Stimulated activated CD8-positive, alpha-beta memory T cell treated with anti-CD3 and anti-CD28 coated beads, Interleukin-12 subunit alpha, Interleukin-12 subunit beta, amount 100 ng/mL, for 24 hours (primary cell): ENCODE data around the gene DSN1.
"Not testable (repeated sequence)": the region's sequence is repeated elsewhere in the genome, so short reads cannot be mapped to it uniquely, and the experiment has no call there.

Experiments used
- DNase-seq: peaks from one replicate; pipeline ENCODE4 v3.0.0-alpha.2; 2020; ENCODE audit errors: extremely low read depth

DSN1 gene, protein sequence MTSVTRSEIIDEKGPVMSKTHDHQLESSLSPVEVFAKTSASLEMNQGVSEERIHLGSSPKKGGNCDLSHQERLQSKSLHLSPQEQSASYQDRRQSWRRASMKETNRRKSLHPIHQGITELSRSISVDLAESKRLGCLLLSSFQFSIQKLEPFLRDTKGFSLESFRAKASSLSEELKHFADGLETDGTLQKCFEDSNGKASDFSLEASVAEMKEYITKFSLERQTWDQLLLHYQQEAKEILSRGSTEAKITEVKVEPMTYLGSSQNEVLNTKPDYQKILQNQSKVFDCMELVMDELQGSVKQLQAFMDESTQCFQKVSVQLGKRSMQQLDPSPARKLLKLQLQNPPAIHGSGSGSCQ

GRCh38 chr20:36773597-36774390 lies at the start of gene DSN1:
Gene DSN1, minus strand, starts transcription at chr20:36773763. Its CDS starts 2,305 bp downstream, at chr20:36771458.
- DNase-seq, result peak; percentile 92

GRCh38 chr20:36823121-36823520 lies 49.6 kb upstream of the DSN1 start:
- DNase-seq, result no peak

- no peak for DNase-seq
These were observed 48.4 kb upstream of the DSN1 start for GRCh38 chr20:36821964-36822437.

- DNase-seq, result no peak
These were observed 47.4 kb upstream of the DSN1 start for GRCh38 chr20:36820928-36821327.

DNA sequence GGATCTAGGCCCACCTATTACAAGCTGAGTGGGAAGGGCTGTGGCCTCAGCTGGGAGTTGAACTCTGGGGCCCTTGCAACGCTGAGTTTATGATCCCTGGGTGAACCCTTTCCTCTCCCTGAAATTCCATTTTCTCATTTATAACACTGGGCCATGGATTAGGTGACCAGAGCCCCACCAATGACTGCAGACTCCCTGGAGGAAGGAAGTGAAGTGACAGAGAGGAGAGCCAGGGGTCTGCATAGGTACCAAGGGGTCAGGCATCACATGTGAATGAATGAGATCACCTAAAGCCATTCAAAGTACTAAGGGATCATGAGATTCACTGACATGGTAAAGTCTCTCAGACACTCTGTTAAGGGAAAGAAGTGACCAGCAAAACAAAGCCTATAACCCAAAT lies 46.5 kb upstream of the DSN1 start:
- DNase-seq, result no peak

- DNase-seq, result no peak
These were observed 46.1 kb upstream of the DSN1 start for GRCh38 chr20:36819659-36820058.

- DNase-seq, result no peak
These were observed 45.3 kb upstream of the DSN1 start for GRCh38 chr20:36818861-36819260.

- DNase-seq, result no peak
These were observed 44.6 kb upstream of the DSN1 start for GRCh38 chr20:36818185-36818584.

DNA sequence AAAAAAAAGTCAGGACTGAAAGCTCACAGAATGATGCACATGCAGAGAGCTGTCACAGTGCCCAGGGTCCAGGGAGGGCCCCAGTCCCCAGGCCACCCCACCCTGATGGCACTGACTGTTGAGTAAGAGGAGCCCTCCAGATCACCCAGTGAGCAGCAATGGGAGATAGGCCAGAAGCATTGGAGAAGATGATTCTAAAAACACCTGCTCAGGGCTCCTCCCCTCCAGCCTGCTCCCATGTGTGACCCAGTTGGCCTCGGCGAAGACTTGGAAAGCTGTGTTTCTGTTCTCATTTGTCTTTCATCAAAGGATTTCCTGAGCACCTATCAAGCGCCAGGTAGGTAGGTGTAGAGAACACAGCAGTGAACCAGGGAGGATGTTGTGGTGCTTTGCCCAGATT lies 43.9 kb upstream of the DSN1 start:
- DNase-seq, result no peak

DNA sequence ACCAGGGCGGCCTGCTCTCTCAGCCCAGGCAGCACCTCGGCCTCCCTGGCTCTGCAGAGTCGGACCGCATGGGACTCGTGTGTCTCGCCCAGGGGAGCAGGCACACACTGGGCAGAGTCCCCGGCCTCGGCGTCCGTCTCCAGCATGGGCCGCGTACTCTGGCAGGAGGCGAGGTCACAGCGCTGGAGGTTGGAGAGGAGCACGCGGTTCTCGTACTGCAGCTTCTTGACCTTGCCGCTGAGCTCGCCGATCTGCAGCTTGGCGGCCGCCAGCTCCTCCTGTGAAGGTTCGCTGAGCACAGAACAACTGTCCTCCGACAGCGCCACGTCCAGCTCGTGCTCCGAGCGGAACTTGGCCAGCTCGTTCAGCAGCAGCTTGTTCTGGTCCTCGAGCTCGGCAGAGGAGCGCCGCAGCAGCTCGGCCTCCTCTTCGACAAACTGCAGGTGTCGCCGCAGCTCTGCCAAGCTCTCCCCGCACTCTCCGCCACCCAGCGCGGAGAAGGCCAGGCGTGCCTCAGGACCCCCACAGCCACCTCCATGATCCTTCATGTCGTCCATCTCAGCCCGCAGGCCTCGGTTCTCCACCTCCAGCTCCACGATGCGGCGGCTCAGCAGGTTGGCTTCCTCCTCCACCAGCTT lies 42.0 kb upstream of the DSN1 start:
- DNase-seq, result no peak

- no peak for DNase-seq
These were observed 39.3 kb upstream of the DSN1 start for GRCh38 chr20:36812594-36813463.

DNA sequence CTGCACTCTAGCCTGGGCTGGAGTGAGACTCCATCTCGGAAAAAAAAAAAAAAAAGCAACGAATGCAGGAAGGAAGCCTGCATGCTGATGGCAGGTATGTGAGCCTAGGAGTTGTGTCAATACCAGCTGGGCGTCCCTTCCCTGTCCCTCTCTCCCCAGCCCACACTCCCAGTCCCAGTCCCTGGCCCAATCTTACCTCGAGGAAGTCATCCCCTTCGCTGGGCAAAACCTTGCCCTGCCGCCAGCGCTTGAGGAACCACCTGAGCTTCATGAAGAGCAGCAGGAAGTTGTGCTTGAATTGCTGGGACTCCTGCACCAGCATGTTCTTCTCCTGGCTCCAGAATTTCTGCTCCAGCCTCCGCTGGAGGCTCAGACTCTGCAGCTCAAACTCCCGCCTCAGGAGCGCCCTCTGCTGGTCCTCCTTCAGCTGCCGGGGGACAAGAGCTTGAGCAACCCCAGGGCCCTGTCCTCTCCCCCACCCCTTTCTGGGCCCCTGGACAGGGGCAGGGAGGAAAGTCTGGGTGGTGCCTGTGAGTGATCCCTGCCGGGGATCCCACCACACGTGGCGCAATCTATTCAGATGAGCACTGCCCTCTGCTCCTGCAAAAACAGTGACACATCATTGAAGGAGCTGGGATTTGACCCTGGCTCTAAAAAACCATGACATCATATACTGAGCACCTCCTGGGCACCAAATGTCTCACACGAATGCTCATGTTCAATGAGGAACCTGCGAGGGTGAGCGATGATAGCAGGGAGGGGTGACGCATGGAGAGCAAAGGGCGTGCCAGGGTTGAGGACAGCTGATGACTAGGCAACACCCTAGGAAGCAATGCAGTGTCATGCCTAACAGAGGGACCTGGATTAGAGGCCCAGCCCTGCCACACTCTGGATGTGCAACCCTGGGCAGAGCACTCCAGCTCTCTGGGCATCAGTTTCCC lies 35.0 kb upstream of the DSN1 start:
- DNase-seq, result peak; percentile 22

GRCh38 chr20:36806049-36806448 lies 32.5 kb upstream of the DSN1 start:
- no peak for DNase-seq

DNA sequence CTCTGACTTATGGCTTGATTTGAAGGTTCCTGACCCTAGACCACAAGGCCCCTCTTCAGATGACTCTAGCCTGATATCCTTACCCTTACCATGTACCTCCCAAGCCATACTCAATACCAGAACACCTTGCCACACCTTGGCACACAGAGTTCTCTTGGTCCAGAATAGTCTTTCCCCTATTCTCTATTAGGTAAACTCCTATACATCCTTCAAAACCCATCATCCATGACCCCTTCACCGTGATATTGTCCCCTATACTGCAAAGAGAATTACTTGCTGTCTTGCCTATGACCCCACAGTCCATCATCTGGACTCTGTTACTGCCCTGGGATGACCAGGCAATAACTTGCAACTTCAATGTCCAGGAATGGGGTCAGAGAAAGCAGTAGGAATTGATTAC lies 31.8 kb upstream of the DSN1 start:
- no peak for DNase-seq

DNA sequence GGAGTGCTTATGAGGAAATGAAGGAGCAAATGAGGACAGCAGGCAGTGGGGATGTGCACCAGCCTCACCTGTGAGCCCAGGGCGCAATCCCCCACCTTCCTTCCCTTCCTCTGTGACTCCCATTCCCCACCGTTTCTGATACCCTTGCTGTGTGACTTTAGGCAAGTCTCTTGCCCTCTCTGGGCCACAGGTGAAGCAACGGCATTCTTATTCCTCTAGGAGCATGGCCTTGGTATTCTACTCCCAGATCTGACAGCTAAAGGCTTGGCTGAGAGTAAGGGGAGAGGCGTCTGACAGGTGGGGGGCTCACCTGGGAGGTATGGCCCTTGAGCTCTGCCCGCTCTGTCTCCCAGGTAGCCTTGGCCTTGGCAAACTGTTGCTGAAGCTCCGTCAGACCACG lies 30.9 kb upstream of the DSN1 start:
- DNase-seq, result no peak

GRCh38 chr20:36802326-36803222 lies 29.0 kb upstream of the DSN1 start:
- DNase-seq, result no peak

GRCh38 chr20:36800410-36800809 lies 26.8 kb upstream of the DSN1 start:
- DNase-seq, result no peak

DNA sequence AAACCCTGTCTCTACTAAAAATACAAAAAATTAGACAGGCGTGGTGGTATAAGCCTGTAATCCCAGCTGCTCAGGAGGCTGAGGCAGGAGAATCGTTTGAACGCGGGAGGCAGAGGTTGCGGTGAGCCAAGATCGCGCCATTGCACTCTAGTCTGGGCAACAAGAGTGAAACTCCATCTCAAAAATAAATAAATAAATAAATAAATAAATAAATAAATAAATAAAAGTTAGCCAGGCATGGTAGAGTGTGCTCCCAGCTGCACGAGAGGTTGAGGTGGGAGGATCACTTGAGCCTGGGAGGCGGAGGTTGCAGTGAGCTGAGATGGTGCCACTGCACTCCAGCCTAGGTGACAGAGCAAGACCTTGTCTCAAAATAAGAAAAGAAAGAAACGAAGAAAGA lies 25.8 kb upstream of the DSN1 start:
- not testable (repeated sequence) for DNase-seq

DNA sequence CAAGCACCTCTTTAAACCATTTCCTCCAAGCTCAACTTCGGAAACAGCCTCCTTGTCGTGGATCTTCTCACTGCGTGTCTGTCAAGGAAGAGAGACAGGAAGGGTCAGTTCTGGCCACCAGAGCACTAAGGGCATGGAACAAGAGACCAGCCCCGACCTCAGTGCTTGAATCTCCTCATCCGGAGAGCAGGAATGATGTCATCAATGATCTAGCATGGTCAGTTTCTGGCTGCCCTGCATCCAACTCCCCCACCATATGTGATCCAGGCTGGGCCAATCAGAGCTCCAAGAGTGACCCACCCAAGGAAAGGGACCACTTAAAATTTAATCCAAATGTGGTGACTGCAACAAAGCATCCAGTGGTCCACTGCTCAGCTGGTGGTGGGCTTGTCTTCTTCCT lies 23.3 kb upstream of the DSN1 start:
- no peak for DNase-seq
